Left colon (tissue), 2 donors: Measurements from ENCODE around the gene PPP1R3G. TPM values are rescaled to one million over a fixed set of nuclear protein-coding genes. Genes with fewer than 3 reads are reported as not detected.
"Not testable (repeated sequence)": the region's sequence is repeated elsewhere in the genome, so short reads cannot be mapped to it uniquely, and the experiment has no call there.

ENCODE experiments used
- ATAC-seq: fragments of 200-7000 bp; cut with Tn5 transposase; one replicate; pipeline ENCODE4 v1.9.1; 2020; ENCODE audit warnings: mild to moderate bottlenecking, moderate library complexity
- DNase-seq, 2 donors: peaks; one replicate each; pipeline ENCODE4 v3.0.0-alpha.2; 2020
- intact Hi-C, 2 donors: fragments of 100-400 bp; cut with DNase I in 1 of 2; cut with micrococcal nuclease in 1 of 2; formaldehyde crosslinking; loops; one replicate each; pipeline versions ENCODE4 v1.11.2 to v1.14.0; 2022; cut with DNase I, micrococcal nuclease
- long read RNA-seq: library from polyadenylated mRNA; unstranded; transcript quantifications from one replicate; pipeline ENCODE4 v2.0.0, GENCODE V29; 2021
- total RNA-seq, 2 donors: library from RNA; stranded (reverse); fragmentation: NEBNext Ultra II Directional; extraction: Animal tissue kit (Norgen Biotek cat#: 25700); gene quantifications; one replicate each; pipeline ENCODE4 v1.2.1, GENCODE V29; 2021
- donor health status: DM: no; HTN: no; CAD: no.
- donor health status: DM: yes; HTN: yes; CAD: no.

Gene PPP1R3G
- 1 to 10 TPM in 1 of 2 donors, under 1 TPM in 1; 0.98 to 1.6 TPM for total RNA-seq
- long read RNA-seq, full-length matches to known transcripts, result 4 of 4 reads
- long read RNA-seq, partial matches to known transcripts, result 0 of 4 reads
- long read RNA-seq, other reads (novel, unspliced or antisense), result 0 of 4 reads

DNA sequence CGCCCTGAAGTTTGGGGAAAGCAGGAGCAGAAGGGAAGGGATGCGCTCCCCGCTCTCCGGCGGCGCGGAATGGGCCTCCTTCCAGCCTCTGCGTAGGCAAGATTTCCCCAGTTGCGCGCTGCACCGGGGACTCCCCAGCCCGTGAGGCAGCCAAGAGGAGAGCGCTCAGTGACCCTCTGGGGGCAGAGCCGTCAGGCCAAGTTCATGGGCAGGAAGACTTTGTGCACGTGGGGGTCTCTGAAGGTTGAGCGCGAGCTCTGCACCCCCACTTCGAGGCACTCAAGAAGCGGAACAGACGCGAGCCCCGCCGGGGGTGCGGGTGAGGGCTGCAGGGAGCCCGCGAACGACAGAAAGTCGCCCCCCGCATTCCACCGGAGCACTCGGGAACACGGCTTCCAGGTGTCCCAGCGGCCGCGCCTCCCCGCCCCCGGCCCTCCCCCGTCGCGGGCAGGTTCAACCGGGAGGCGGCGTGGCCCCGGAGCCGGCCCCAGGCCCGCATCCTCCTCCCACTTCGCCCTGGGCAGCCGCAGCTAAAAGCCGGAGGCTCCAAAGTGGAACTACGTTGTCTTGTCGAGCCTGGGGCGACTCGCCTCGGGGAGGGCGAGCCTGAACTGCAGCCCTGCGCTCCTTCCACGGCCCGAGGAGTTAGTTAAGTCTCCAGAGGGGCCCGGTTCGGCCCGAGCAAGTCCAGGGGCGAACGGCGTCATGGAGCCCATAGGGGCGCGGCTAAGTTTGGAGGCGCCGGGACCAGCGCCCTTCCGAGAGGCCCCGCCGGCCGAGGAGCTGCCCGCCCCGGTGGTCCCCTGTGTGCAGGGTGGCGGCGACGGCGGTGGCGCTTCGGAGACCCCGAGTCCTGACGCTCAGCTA lies at the start of gene PPP1R3G:
TSS of gene PPP1R3G (plus strand) at position 561 of the 867 bp plus-strand sequence. CDS start at position 706, 145 bp downstream.
- intact Hi-C loops, result no loop called here

DNA sequence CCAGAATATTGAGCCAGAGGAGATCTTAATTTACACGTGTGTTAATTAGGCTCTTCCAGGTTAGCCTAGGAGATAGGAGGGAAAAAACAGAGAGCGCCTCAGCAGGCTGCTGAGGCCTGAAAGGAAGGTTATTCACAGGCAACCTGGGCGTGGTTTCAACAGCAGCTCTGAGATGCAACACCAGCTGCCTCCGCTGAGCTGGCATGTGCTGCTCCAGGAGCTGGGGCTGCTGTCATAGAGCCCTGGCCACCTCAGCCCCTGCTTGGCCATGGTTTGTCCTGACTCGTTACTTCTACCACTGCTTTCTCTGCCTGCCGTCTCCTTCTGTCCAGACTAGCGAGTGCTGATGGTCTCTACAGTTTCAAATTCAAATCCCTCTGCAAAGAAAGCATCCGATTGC lies 48.9 kb upstream of the PPP1R3G start:
- ATAC-seq (peak; percentile 82), DNase-seq (peak; percentile 54 to 59)

More for the DNA sequence above, at the start of gene PPP1R3G:
- ATAC-seq (peak; percentile 72), DNase-seq (peak; percentile 56 to 65)

DNA sequence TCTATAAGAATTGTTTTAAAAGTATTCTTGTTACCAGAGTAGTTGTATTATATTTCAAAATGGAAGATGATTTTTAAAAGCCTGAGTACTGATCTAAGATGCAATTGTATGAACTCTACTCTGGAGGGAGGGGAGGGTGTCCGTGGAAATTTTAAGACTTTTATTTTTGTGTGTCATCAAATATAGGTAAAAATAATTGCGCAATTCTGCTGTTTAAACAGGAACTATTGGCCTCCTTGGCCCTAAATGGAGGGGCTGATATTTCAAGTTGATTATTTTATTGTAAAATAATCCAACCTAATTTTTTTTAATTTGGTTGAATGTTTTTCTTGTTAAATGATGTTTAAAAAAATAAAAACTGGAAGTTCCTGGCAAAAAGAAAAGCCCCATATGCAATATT lies 43.2 kb upstream of the PPP1R3G start:
- ATAC-seq, result no peak
- DNase-seq, result no peak
- intact Hi-C loops, result no loop called here

More for the DNA sequence above, 48.9 kb upstream of the PPP1R3G start:
- intact Hi-C loops, result no loop called here

DNA sequence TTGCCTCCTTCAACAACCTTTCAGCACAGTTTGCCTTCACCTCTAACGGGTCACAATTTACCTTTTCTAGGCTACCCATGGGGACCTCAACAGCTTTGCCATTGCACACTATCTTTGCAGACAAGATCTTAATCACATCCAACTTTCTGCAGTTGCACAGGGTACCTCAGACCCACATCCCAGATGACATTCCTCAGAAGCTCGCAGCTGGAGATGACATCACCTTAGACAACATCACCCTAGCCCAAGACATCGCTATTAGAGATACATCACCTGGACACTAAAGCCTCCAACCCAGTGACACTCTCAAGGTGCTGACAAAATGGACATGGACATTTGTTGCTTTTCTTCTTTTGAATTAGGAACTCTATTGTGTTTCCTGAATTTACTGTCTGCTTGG lies 42.7 kb upstream of the PPP1R3G start:
- ATAC-seq, result no peak
- intact Hi-C loops, result no loop called here
- no peak for DNase-seq

DNA sequence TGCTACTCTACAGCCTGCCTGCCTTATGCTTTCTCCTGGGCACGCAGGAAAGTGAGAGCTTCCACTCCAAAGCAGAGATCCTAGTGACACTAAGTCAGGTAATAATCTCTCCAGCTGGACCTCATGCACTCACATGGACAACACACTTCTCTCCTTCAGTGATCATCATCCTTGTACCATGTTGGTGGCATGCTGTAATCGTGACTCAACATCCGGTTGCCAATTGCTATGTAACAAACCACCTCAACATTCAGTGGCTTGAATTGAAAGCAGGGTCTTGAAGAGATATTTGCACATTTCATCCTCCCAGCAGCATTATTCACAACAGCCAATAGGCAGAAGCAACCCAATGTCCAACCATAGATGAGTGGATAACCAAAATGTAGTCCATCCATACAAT lies 40.3 kb upstream of the PPP1R3G start:
- ATAC-seq (no peak), DNase-seq (no peak)
- intact Hi-C loops, result no loop called here

- no peak for DNase-seq
- intact Hi-C loops, result no loop called here
- no peak for ATAC-seq
These were observed 39.7 kb upstream of the PPP1R3G start for GRCh38 chr6:5045416-5045815.

DNA sequence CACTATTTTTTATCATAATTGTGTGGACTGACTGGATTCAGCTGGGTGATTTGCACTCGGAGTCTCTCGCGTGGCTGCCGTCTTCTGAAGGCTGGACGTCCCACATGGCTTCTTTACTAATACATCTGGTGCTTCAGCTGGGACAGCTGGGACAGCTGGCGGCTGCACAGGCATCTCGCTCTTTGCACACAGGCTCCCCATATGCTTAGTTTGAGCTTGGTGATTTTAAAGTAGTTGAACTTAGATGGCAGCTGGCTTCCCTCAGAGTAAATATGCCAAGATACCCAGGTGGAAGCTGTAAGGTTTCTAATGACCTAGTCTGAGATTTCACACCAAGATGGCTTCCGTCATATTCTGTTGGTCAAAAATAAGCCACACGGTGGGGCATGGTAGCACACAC lies 38.7 kb upstream of the PPP1R3G start:
- no peak for DNase-seq
- no peak for ATAC-seq
- intact Hi-C loops, result no loop called here

DNA sequence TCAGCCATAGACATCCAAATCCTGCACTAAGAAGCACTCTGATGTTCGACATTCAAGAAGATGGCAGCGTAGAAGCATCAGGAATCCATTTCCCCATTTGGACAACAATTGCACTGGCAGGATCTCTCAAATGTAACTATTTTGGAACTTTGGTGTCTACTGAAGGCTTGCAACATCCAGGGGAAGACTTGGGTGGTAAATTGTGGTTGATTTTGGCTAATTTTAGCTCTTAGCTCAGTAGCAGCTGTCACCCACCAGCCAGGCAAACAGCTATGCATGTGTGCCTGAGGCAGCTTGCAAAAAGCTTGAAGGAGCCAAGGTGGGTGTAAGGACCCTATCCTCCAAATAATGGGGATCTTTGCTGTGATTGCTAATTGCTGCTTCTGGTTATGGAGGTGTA lies 35.1 kb upstream of the PPP1R3G start:
- DNase-seq, result no peak
- intact Hi-C loops, result no loop called here
- no peak for ATAC-seq

DNA sequence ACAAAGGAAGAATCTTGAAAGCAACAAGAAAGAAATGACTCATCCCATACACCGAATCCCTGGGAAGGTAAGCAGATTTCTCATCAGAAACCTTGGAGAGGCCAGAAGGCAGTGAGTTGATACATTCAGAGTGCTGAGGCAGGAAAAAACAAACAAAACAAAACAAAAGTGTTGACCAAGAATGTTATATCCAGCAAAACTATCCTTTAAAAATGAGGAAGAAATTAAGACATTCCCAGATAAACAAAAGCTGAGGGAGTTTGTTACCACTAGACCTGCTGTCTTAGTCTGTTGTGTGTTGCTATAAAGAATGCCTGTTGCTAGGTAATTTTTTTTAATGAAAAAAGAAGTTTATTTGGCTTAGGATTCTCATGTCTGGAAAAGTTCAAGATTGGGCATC lies 33.7 kb upstream of the PPP1R3G start:
- ATAC-seq (no peak), DNase-seq (no peak)
- intact Hi-C loops, result no loop called here

- no peak for ATAC-seq
- intact Hi-C loops, result no loop called here
- DNase-seq, result no peak
These were observed 32.1 kb upstream of the PPP1R3G start for GRCh38 chr6:5053038-5053437.

DNA sequence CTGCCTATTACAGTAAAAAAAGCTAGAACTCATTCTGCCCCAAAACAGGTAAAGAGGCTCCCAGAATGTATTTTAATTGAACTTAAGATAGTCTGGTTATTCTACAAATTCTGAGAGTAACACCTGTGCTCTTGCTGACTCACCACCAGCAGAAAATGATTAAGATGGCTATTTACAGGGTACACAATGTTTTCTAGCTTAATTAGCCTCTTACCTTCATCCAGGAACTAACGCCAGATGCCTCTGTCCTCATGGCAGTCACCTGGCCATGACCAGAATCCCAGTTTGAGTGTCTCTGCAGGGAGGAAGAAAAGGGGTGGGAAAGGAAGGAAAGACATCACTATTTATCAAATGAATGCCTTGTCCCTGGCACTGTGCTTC lies 31.3 kb upstream of the PPP1R3G start:
- ATAC-seq (no peak), DNase-seq (no peak)
- intact Hi-C loops, result no loop called here

DNA sequence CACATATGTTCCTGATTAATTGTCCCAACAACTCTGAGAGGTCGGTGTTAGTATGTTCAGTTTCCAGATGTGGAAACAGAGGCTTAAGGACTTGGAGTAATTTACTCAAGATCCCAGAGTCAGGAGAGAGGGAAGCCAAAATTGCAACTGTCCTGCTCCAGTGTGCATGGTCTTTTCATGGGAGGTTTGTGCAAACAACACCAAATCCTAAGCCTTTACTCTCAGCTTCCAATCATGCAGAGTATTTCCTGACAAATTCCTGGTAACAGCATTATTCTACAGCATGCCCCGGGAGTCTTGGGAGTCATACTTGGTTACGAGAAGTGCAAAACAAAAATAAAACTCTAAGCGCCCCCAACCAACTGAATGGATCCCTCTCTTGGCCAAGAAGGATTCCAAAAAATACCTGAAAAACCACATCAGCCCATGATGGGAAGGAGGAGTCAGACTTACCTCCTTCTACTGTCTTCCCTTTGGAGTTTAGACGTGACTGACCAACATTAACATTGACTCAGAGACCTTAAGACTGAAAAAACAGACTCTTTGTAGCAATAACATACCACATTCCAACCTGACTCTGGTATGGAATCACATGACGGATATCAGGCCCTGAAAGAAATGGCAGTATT lies 30.8 kb upstream of the PPP1R3G start:
- ATAC-seq (no peak), DNase-seq (no peak)
- intact Hi-C loops, result no loop called here

DNA sequence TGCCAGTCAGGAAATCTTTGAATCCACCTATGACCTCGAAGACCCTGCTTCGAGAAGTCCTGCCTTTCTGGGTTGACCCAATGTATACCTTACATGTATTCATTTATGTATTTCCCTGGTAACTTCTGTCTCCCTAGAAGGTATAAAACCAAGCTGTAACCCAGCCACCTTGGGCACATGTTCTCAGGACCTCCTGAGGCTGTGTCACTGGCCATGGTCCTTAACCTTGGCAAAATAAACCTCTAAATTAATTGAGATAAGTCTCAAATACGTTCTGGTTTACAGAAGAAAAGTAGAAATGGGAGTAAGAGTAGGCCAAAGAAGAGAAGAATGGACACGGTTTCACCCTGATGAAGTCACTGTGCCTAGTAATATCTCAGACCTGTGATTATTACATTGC lies 30.0 kb upstream of the PPP1R3G start:
- no peak for DNase-seq
- intact Hi-C loops, result no loop called here
- ATAC-seq, result no peak

DNA sequence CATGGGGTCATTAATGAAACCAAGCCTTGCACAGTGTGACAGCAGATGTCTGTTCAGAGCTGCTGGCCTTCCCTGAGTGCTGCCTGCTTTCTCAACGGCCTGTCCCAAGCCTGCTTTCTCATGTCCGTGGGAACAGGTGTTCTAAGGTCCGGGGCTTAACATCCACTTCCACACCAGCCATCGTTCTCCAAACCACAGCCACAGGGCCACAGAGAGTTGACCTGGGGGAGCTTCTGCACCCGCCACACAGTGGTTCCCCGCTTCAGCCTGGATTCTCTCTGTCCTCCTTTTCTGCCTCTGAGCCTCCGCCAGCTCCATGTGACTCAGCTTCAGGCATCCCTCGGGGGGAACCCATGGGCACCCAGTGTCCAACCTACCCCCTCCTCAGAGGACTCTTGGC lies 26.9 kb upstream of the PPP1R3G start:
- no peak for DNase-seq
- intact Hi-C loops, result no loop called here
- no peak for ATAC-seq

- ATAC-seq, result peak; percentile 88
- intact Hi-C loops, result no loop called here
- DNase-seq, result peak; percentile 28 to 54
These were observed 25.9 kb upstream of the PPP1R3G start for GRCh38 chr6:5059036-5059896.

DNA sequence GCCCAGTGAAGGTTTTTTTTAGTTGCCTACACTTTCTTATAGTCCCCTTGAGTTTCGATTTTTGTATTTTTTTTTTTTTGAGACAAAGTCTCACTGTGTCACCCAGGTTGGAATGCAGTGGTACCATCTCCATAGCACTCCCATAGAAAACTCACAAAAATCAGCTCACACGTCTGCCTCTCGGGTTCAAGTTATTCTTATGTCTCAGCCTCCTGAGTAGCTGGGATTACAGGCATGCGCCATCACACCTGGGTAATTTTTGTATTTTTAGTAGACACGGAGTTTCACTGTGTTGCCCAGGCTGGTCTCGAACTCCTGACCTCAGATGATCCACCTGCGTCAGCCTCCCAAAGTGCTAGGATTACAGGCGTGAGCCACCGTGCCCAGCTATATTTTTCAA lies 24.7 kb upstream of the PPP1R3G start:
- intact Hi-C loops, DNase-seq, ATAC-seq: not testable (repeated sequence)

- intact Hi-C loops, result no loop called here
- DNase-seq, result no peak
- ATAC-seq, result no peak
These were observed 24.0 kb upstream of the PPP1R3G start for GRCh38 chr6:5061152-5061551.

DNA sequence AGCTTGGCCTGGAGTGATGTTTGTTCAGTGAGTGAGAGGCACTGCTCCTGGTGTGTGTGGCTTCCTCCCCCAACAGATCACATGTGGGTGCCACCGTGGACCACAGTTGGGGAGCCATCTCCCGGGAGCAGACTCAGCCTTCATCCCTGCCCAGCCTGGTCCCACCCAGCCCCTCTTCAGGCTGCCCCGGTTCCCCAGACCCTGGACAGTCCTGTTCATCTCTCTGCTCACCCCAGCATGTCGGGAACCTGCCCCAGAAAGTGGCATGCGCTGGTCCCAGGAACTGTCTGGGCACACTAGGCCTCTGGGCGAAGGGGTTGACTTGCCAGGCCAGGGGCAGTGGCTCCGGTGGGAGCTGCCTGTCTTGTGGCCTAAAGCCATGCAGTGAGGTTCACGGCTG lies 21.5 kb upstream of the PPP1R3G start:
- no peak for ATAC-seq
- DNase-seq, result no peak
- intact Hi-C loops, result no loop called here

- DNase-seq (no peak), ATAC-seq (no peak)
- intact Hi-C loops, result no loop called here
These were observed 18.6 kb upstream of the PPP1R3G start for GRCh38 chr6:5066456-5067093.
